H1 (cell line): Measurements from ENCODE around the gene LSM5. TPM values are rescaled to one million over a fixed set of nuclear protein-coding genes. Genes with fewer than 3 reads are reported as not detected.

Experiments used
- CTCF ChIA-PET: fragments of 300-600 bp; sonication (Branson Sonifier 250); formaldehyde crosslinking; loops from one replicate; lab custom pipeline; 2021; ENCODE audit not compliant: partially characterized antibody; lab: Charles Lee
- POLR2A ChIA-PET: fragments of 300-600 bp; sonication (Branson Sonifier 250); formaldehyde crosslinking; loops from one replicate; lab custom pipeline; 2021; ENCODE audit warnings: inconsistent platforms; ENCODE audit not compliant: partially characterized antibody; lab: Charles Lee
- DNase-seq, 2 experiments: peaks; one replicate each; pipeline versions ENCODE4 v3.0.0 to v3.0.0-alpha.2; 2010 to 2022; ENCODE audit warnings: low spot score in 2 of 2, low read depth in 1 of 2, mixed read lengths in 1 of 2
- FAIRE-seq: peaks from 2 replicates; lab custom pipeline; 2011; peaks lifted over from hg19 to GRCh38; lab: Jason Lieb, UNC
- H2AFZ ChIP-seq: 2 replicates; pipeline ENCODE4 v1.8.1; 2012; ENCODE audit warnings: low read length, inconsistent platforms
- H2AK5ac ChIP-seq: 2 replicates; pipeline ENCODE4 v1.6.1; 2013; ENCODE audit warnings: low read depth, low read length
- H2BK120ac ChIP-seq: replicated peaks from 2 replicates; pipeline ENCODE3; 2013; ENCODE audit warnings: low read depth, low read length, inconsistent platforms
- H2BK12ac ChIP-seq: 2 replicates; pipeline ENCODE4 v1.6.1; 2013; ENCODE audit warnings: low read depth, low read length
- H2BK15ac ChIP-seq: 2 replicates; pipeline ENCODE4 v1.6.1; 2013; ENCODE audit warnings: low read length
- H2BK20ac ChIP-seq: 2 replicates; pipeline ENCODE4 v1.6.1; 2013; ENCODE audit warnings: low read length
- H2BK5ac ChIP-seq: 2 replicates; pipeline ENCODE4 v1.6.1; 2013; ENCODE audit warnings: low read depth, low read length
- H3K14ac ChIP-seq: 2 replicates; pipeline ENCODE4 v1.6.1; 2013; ENCODE audit warnings: inconsistent platforms; ENCODE audit not compliant: insufficient read length
- H3K18ac ChIP-seq: 2 replicates; pipeline ENCODE4 v1.6.1; 2013; ENCODE audit warnings: low read length; ENCODE audit errors: extremely low read depth
- H3K23ac ChIP-seq: 2 replicates; pipeline ENCODE4 v1.6.1; 2013; ENCODE audit warnings: inconsistent platforms; ENCODE audit not compliant: insufficient read length
- H3K23me2 ChIP-seq: 2 replicates; pipeline ENCODE4 v1.6.1; 2013; ENCODE audit warnings: low read depth, low read length
- H3K27ac ChIP-seq: 2 replicates; pipeline ENCODE4 v1.6.1; 2011; ENCODE audit warnings: low read depth, low read length, inconsistent platforms
- H3K27me3 ChIP-seq, 4 experiments: replicated peaks in 1 of 4; 1 replicate in 1 of 4; 2 replicates in 3 of 4; pipeline versions ENCODE4 v1.6.1 to v1.8.1; 2011 to 2013; ENCODE audit warnings: low read length in 3 of 4, mild to moderate bottlenecking in 3 of 4, inconsistent platforms in 2 of 4, mixed read lengths in 2 of 4, moderate library complexity in 1 of 4; ENCODE audit not compliant: control insufficient read depth in 3 of 4, insufficient read depth in 3 of 4; ENCODE audit errors: extremely low read depth in 1 of 4
- H3K36me3 ChIP-seq, 4 experiments: 2 replicates each; pipeline versions ENCODE4 v1.6.1 to v1.8.1; 2011 to 2013; ENCODE audit warnings: mild to moderate bottlenecking in 4 of 4, low read length in 3 of 4, moderate library complexity in 2 of 4, control low read depth in 1 of 4, inconsistent platforms in 1 of 4; ENCODE audit not compliant: insufficient read depth in 4 of 4, control insufficient read depth in 2 of 4
- H3K4ac ChIP-seq: replicated peaks from 2 replicates; pipeline ENCODE3; 2013; ENCODE audit warnings: low read length, low read depth, mixed read lengths, inconsistent platforms; ENCODE audit not compliant: insufficient read length
- H3K4me1 ChIP-seq, 4 experiments: replicated peaks in 1 of 4; 1 replicate in 1 of 4; 2 replicates in 3 of 4; pipeline versions ENCODE4 v1.6.1 to v1.8.1; 2011 to 2013; ENCODE audit warnings: low read length in 3 of 4, inconsistent platforms in 2 of 4, mixed read lengths in 1 of 4; ENCODE audit not compliant: insufficient read depth in 4 of 4, control insufficient read depth in 3 of 4
- H3K4me2 ChIP-seq, 2 experiments: 2 replicates each; pipeline versions ENCODE4 v1.6.1 to v1.8.1; 2011 to 2013; ENCODE audit warnings: low read depth in 2 of 2, low read length in 2 of 2, control low read depth in 1 of 2, inconsistent platforms in 1 of 2, mild to moderate bottlenecking in 1 of 2; ENCODE audit not compliant: insufficient read depth in 1 of 2
- H3K4me3 ChIP-seq, 4 experiments: fragments of 200-600, 300-600 bp in 1 of 4; sonication (generic), shearing (Covaris generic), sonication (Bioruptor Twin) in 1 of 4; 2 replicates each; pipeline versions ENCODE4 v1.5.1 to v1.8.1; 2011 to 2016; ENCODE audit warnings: low read length in 4 of 4, low read depth in 3 of 4, control low read depth in 2 of 4, inconsistent platforms in 2 of 4, mild to moderate bottlenecking in 2 of 4, mixed read lengths in 1 of 4, moderate library complexity in 1 of 4; ENCODE audit not compliant: insufficient read depth in 2 of 4; ENCODE audit errors: extremely low read depth in 1 of 4
- H3K56ac ChIP-seq: replicated peaks from 2 replicates; pipeline ENCODE3; 2013; ENCODE audit warnings: low read depth, mild to moderate bottlenecking, mixed read lengths, low read length, inconsistent platforms; ENCODE audit not compliant: insufficient read length
- H3K79me1 ChIP-seq: 2 replicates; pipeline ENCODE4 v1.6.1; 2013; ENCODE audit warnings: low read depth, low read length, control low read depth
- H3K79me2 ChIP-seq, 2 experiments: 2 replicates each; pipeline versions ENCODE4 v1.6.1 to v1.8.1; 2012 to 2013; ENCODE audit warnings: low read length in 2 of 2, mild to moderate bottlenecking in 2 of 2, inconsistent platforms in 1 of 2; ENCODE audit not compliant: insufficient read depth in 2 of 2, control insufficient read depth in 1 of 2
- H3K9ac ChIP-seq, 4 experiments: replicated peaks in 1 of 4; 1 replicate in 1 of 4; 2 replicates in 3 of 4; pipeline versions ENCODE4 v1.6.1 to v1.8.1; 2011 to 2013; ENCODE audit warnings: low read depth in 3 of 4, low read length in 3 of 4, control low read depth in 2 of 4, mild to moderate bottlenecking in 2 of 4, moderate library complexity in 2 of 4, inconsistent platforms in 1 of 4; ENCODE audit errors: extremely low read depth in 1 of 4
- H3K9me3 ChIP-seq, 2 experiments: 2 replicates each; pipeline versions ENCODE4 v1.6.1 to v1.8.1; 2012 to 2013; ENCODE audit warnings: mild to moderate bottlenecking in 2 of 2, moderate library complexity in 2 of 2, control low read depth in 1 of 2, inconsistent platforms in 1 of 2, low read depth in 1 of 2, low read length in 1 of 2, mixed read lengths in 1 of 2; ENCODE audit not compliant: insufficient read depth in 2 of 2
- H4K20me1 ChIP-seq, 2 experiments: replicated peaks in 1 of 2; 2 replicates each; pipeline versions ENCODE3 to v1.8.1; 2011 to 2013; ENCODE audit warnings: inconsistent platforms in 2 of 2, low read length in 2 of 2, mild to moderate bottlenecking in 1 of 2; ENCODE audit not compliant: insufficient read depth in 2 of 2, control insufficient read depth in 1 of 2
- H4K5ac ChIP-seq: 2 replicates; pipeline ENCODE4 v1.6.1; 2013; ENCODE audit warnings: low read length, low read depth, mixed read lengths, inconsistent platforms; ENCODE audit not compliant: insufficient read length
- H4K8ac ChIP-seq: 2 replicates; pipeline ENCODE4 v1.8.0; 2013; ENCODE audit warnings: mild to moderate bottlenecking, moderate library complexity, low read length, inconsistent platforms; ENCODE audit not compliant: insufficient read depth; ENCODE audit errors: extremely low read depth
- H4K91ac ChIP-seq: replicated peaks from 2 replicates; pipeline ENCODE3; 2013; ENCODE audit warnings: low read length, mixed read lengths, inconsistent platforms; ENCODE audit not compliant: insufficient read length
- ASH2L ChIP-seq: fragments of 200-600, 300-600 bp; sonication (generic); IDR thresholded peaks from one replicate; pipeline ENCODE4 v1.7.1; 2017; ENCODE audit warnings: low read length
- CTCF ChIP-seq, 3 experiments: IDR thresholded peaks; 1 replicate in 2 of 3; 2 replicates in 1 of 3; pipeline versions ENCODE4 v1.5.1 to v1.6.1; 2011; ENCODE audit warnings: low read length in 3 of 3, mild to moderate bottlenecking in 3 of 3, inconsistent platforms in 2 of 3, low read depth in 1 of 3, moderate library complexity in 1 of 3; ENCODE audit not compliant: insufficient read depth in 1 of 3; ENCODE audit errors: control extremely low read depth in 1 of 3
- FOSL1 ChIP-seq: IDR thresholded peaks from 2 replicates; pipeline ENCODE4 v1.6.1; 2011; ENCODE audit warnings: mild to moderate bottlenecking, low read depth, low read length, moderate library complexity; ENCODE audit not compliant: insufficient read depth
- RXRA ChIP-seq: IDR thresholded peaks from 2 replicates; pipeline ENCODE4 v1.6.1; 2011; ENCODE audit warnings: low read depth, mild to moderate bottlenecking, low read length, moderate library complexity; ENCODE audit not compliant: insufficient read depth
- TAF1 ChIP-seq: IDR thresholded peaks from 2 replicates; pipeline ENCODE4 v1.6.1; 2011; ENCODE audit warnings: mild to moderate bottlenecking, low read depth, low read length
- WGBS, 2 experiments: shearing (Covaris generic) in 1 of 2; methylation state at CpG; one replicate each; pipeline versions ENCODE4 v1.1.6 to v1.1.7; 2013 to 2015; ENCODE audit warnings: low lambda C conversion rate in 2 of 2, mixed read lengths in 2 of 2, inconsistent platforms in 1 of 2, low coverage in 1 of 2, missing lambda C conversion rate in 1 of 2; ENCODE audit not compliant: insufficient replicate concordance in 2 of 2, insufficient coverage in 1 of 2, insufficient read length in 1 of 2; ENCODE audit errors: extremely low coverage in 1 of 2, missing lambda C conversion rate in 1 of 2; 5-methylcytosine and 5-hydroxymethylcytosine counted together
- polyA plus RNA-seq, 7 experiments: library from polyadenylated mRNA; depleted of rRNA in 3 of 7; stranded (reverse) in 5 of 7; unstranded in 2 of 7; fragments of >200 nt in 5 of 7; fragments of 200-250 nt in 2 of 7; gene quantifications; 1 replicate in 5 of 7; 2 replicates in 1 of 7; 4 replicates in 1 of 7; pipeline versions ENCODE4 v1.2.1 to v1.2.3, GENCODE V29; 2011 to 2013; ENCODE audit warnings: missing spikeins in 2 of 7, mixed read lengths in 2 of 7
- total RNA-seq: library from RNA; stranded (reverse); fragmentation: NEBNext Ultra II Directional; extraction: Animal tissue kit (Norgen Biotek cat#: 25700); gene quantifications from 2 replicates; pipeline ENCODE4 v1.2.1, GENCODE V29; 2021

The LSM5 gene
- total and polyA plus RNA-seq, 2 of the 8 experiments (the other 6 are each of a cell fraction or from before 2014, with no cell fraction given) = 58.9 to 103 TPM

- H3K14ac ChIP-seq = no peak overlapping the region
- no peak overlapping the region for H3K18ac ChIP-seq
- no peak for FAIRE-seq
- peaks cover 3% of the 10 kb centered on the region; the same call in 1 of the 2 replicates for H3K79me1 ChIP-seq
- no peak overlapping the region for H3K27ac ChIP-seq
- no peak overlapping the region for H2AK5ac ChIP-seq
- 86% methylated on average over 13 of the region's 13 CpGs; no CpG with 5 or more reads in 1 of the 2 experiments for WGBS, 2 experiments
- H3K9me3 ChIP-seq = no peaks in the 10 kb centered on the region
- no peak for TF ChIP-seq CTCF (IDR thresholded peaks at IDR 0.05; ENCODE audit: control extremely low read depth in 1 of 3, insufficient read depth in 1 of 3, low read depth in 1 of 3, low read length in 3 of 3)
- TF ChIP-seq TAF1 = no peak
- no peak for TF ChIP-seq RXRA
- TF ChIP-seq FOSL1 = no peak
- TF ChIP-seq ASH2L = no peak
- H4K91ac ChIP-seq = no peak overlapping the region
- no peak overlapping the region for H3K56ac ChIP-seq
- H3K4me2 ChIP-seq = no peak overlapping the region
- peaks cover 11 to 19% (median 11%) of the 10 kb centered on the region in 4 experiments; a peak in 6 of 7 replicates for H3K4me1 ChIP-seq
- H3K27me3 ChIP-seq = peaks cover 0 to 1% (median 0%) of the 10 kb centered on the region in 4 experiments; a peak in 1 of 7 replicates
- no peak overlapping the region for H4K5ac ChIP-seq
- H2AFZ ChIP-seq = no peak overlapping the region
- no peak overlapping the region for H2BK5ac ChIP-seq
- no peak overlapping the region for H3K4me3 ChIP-seq
- no peaks in the 10 kb centered on the region; a peak in 1 of 8 replicates for H3K36me3 ChIP-seq
- no peak overlapping the region for H3K4ac ChIP-seq
- no peak overlapping the region for H2BK12ac ChIP-seq
- no peak overlapping the region for H2BK120ac ChIP-seq
- H2BK15ac ChIP-seq = no peak overlapping the region
- H3K23ac ChIP-seq = no peak overlapping the region
- ChIA-PET CTCF (interaction anchor here (0.6 kb wide), 1 partner anchor 37 kb away, joined by 3 read pairs; no protein-coding TSS in a partner anchor), POLR2A (interaction anchor here (0.6 to 3.3 kb wide), 4 partner anchors 16 to 176 kb away, joined by 3 to 15 read pairs (median 4); partner anchors contain the start of gene AVL9)
- no peak overlapping the region for H4K8ac ChIP-seq
- H2BK20ac ChIP-seq = no peak overlapping the region
- peaks cover 0 to 61% of the 10 kb centered on the region in 2 experiments; a peak in 3 of 4 replicates for H3K79me2 ChIP-seq
- DNase-seq = no peak
- H4K20me1 ChIP-seq = peaks cover 1 to 14% of the 10 kb centered on the region in 2 experiments
- H3K9ac ChIP-seq = no peak overlapping the region
- H3K23me2 ChIP-seq = no peaks in the 10 kb centered on the region
Observed at GRCh38 chr7:32531402-32531801, 41.2 kb upstream of the LSM5 start.
